Astrocyte (in vitro differentiated cells and primary cell): ENCODE data around the gene DCTN5. TPM values are rescaled to one million over a fixed set of nuclear protein-coding genes. Genes with fewer than 3 reads are reported as not detected.
"Not testable (repeated sequence)": the region's sequence is repeated elsewhere in the genome, so short reads cannot be mapped to it uniquely, and the experiment has no call there.

ENCODE experiments used
- DNase-seq: peaks from one replicate; pipeline ENCODE4 v3.0.0-alpha.2; 2010; ENCODE audit warnings: low read depth
- FAIRE-seq: peaks from 2 replicates; lab custom pipeline; 2011; peaks lifted over from hg19 to GRCh38; lab: Jason Lieb, UNC
- H2AFZ ChIP-seq: 2 replicates; pipeline ENCODE4 v1.6.0; 2012; ENCODE audit warnings: low read depth, low read length, inconsistent platforms
- H3K27ac ChIP-seq: 2 replicates; pipeline ENCODE4 v1.5.1; 2011; ENCODE audit warnings: low read depth, low read length, inconsistent platforms
- H3K27me3 ChIP-seq: 2 replicates; pipeline ENCODE4 v1.6.0; 2011; ENCODE audit warnings: low read length, inconsistent platforms; ENCODE audit not compliant: insufficient read depth
- H3K36me3 ChIP-seq: 2 replicates; pipeline ENCODE4 v1.5.1; 2011; ENCODE audit warnings: low read length, inconsistent platforms; ENCODE audit not compliant: insufficient read depth
- H3K4me1 ChIP-seq: 2 replicates; pipeline ENCODE4 v1.5.1; 2011; ENCODE audit warnings: low read length, inconsistent platforms; ENCODE audit not compliant: insufficient read depth
- H3K4me2 ChIP-seq: 2 replicates; pipeline ENCODE4 v1.6.0; 2012; ENCODE audit warnings: low read length, inconsistent platforms
- H3K4me3 ChIP-seq: 2 replicates; pipeline ENCODE4 v1.5.1; 2011; ENCODE audit warnings: low read depth, mild to moderate bottlenecking, low read length, inconsistent platforms; ENCODE audit not compliant: insufficient read depth
- H3K79me2 ChIP-seq: 2 replicates; pipeline ENCODE4 v1.6.0; 2012; ENCODE audit warnings: mild to moderate bottlenecking, low read length, inconsistent platforms; ENCODE audit not compliant: insufficient read depth
- H3K9ac ChIP-seq: 2 replicates; pipeline ENCODE4 v1.6.0; 2012; ENCODE audit warnings: mild to moderate bottlenecking, low read length, inconsistent platforms
- H3K9me3 ChIP-seq: 2 replicates; pipeline ENCODE4 v1.5.1; 2012; ENCODE audit warnings: low read depth, mild to moderate bottlenecking, low read length, inconsistent platforms; ENCODE audit not compliant: insufficient read depth
- H4K20me1 ChIP-seq: 2 replicates; pipeline ENCODE4 v1.6.0; 2012; ENCODE audit warnings: low read length, inconsistent platforms; ENCODE audit not compliant: insufficient read depth
- H3K27ac Mint-ChIP-seq: one replicate; pipeline ENCODE4 v1.8.0; 2021; ENCODE audit warnings: mild to moderate bottlenecking, mixed read lengths; ENCODE audit not compliant: unreplicated experiment
- H3K27me3 Mint-ChIP-seq: one replicate; pipeline ENCODE4 v1.8.0; 2021; ENCODE audit warnings: low read depth, mixed read lengths; ENCODE audit not compliant: unreplicated experiment
- H3K36me3 Mint-ChIP-seq: one replicate; pipeline ENCODE4 v1.8.0; 2021; ENCODE audit warnings: low read depth, mixed read lengths; ENCODE audit not compliant: unreplicated experiment
- H3K4me1 Mint-ChIP-seq: one replicate; pipeline ENCODE4 v1.8.0; 2021; ENCODE audit warnings: low read depth, mixed read lengths; ENCODE audit not compliant: unreplicated experiment
- H3K4me3 Mint-ChIP-seq: one replicate; pipeline ENCODE4 v1.8.0; 2021; ENCODE audit warnings: mild to moderate bottlenecking, moderate library complexity, mixed read lengths; ENCODE audit not compliant: unreplicated experiment
- H3K9me3 Mint-ChIP-seq: one replicate; pipeline ENCODE4 v1.8.0; 2021; ENCODE audit warnings: mild to moderate bottlenecking, mixed read lengths; ENCODE audit not compliant: unreplicated experiment
- CTCF ChIP-seq: IDR thresholded peaks from 2 replicates; pipeline ENCODE4 v1.5.1; 2011; ENCODE audit warnings: low read depth, mild to moderate bottlenecking, inconsistent platforms, low read length, moderate library complexity; ENCODE audit not compliant: insufficient read depth
- EZH2 ChIP-seq: IDR thresholded peaks from 2 replicates; pipeline ENCODE4 v1.6.1; 2012; ENCODE audit warnings: mild to moderate bottlenecking, low read length, inconsistent platforms; ENCODE audit not compliant: insufficient read depth
- total RNA-seq: library from RNA; stranded (reverse); gene quantifications from 2 replicates; pipeline ENCODE4 v1.2.1, GENCODE V29; 2021

DCTN5 gene
- total RNA-seq, 1 donor from 2014 or later, result 117 TPM

- Mint-ChIP-seq H3K27me3 (no peaks in the 10 kb centered on the region), H3K4me3 (no peak overlapping the region)
Measured at GRCh38 chr16:23608194-23608593, 33.1 kb upstream of the DCTN5 start.

GRCh38 chr16:23609929-23610328 is 31.3 kb upstream of the DCTN5 start:
- H3K36me3 ChIP-seq, result peaks cover 8% of the 10 kb centered on the region
- H3K27ac ChIP-seq, result no peak overlapping the region
- H3K9me3 ChIP-seq, result no peaks in the 10 kb centered on the region
- Mint-ChIP-seq H3K4me1 (peaks cover 8% of the 10 kb centered on the region), H3K27ac (no peak overlapping the region), H3K9me3 (no peaks in the 10 kb centered on the region), H3K27me3 (no peaks in the 10 kb centered on the region), H3K36me3 (peaks cover 5% of the 10 kb centered on the region), H3K4me3 (no peak overlapping the region)
- FAIRE-seq (no peak), DNase-seq (no peak)
- no peaks in the 10 kb centered on the region for H4K20me1 ChIP-seq
- H3K27me3 ChIP-seq, result no peaks in the 10 kb centered on the region
- H2AFZ ChIP-seq, result no peak overlapping the region
- no peak for TF ChIP-seq CTCF
- TF ChIP-seq EZH2, result no peak
- no peak overlapping the region for H3K9ac ChIP-seq
- no peaks in the 10 kb centered on the region for H3K79me2 ChIP-seq
- H3K4me2 ChIP-seq, result no peak overlapping the region
- no peak overlapping the region for H3K4me3 ChIP-seq
- H3K4me1 ChIP-seq, result peaks cover 5% of the 10 kb centered on the region

More at GRCh38 chr16:23608194-23608593, 33.1 kb upstream of the DCTN5 start:
- no peaks in the 10 kb centered on the region for H3K9me3 ChIP-seq
- peak overlapping the region; percentile 36 for H3K27ac Mint-ChIP-seq
- H3K27ac ChIP-seq, result no peak overlapping the region
- H3K27me3 ChIP-seq, result no peaks in the 10 kb centered on the region
- TF ChIP-seq CTCF (no peak), EZH2 (no peak)
- no peaks in the 10 kb centered on the region for H4K20me1 ChIP-seq
- H3K9ac ChIP-seq, result no peak overlapping the region
- H3K36me3 Mint-ChIP-seq, result peaks cover 5% of the 10 kb centered on the region
- peaks cover 5% of the 10 kb centered on the region for H3K4me1 ChIP-seq
- peaks cover 8% of the 10 kb centered on the region for H3K4me1 Mint-ChIP-seq
- peaks cover 8% of the 10 kb centered on the region for H3K36me3 ChIP-seq
- DNase-seq (peak; percentile 60), FAIRE-seq (no peak)
- peak overlapping the region; percentile 8 for H2AFZ ChIP-seq
- H3K9me3 Mint-ChIP-seq, result no peaks in the 10 kb centered on the region
- peak overlapping the region; percentile 40 for H3K4me2 ChIP-seq
- no peak overlapping the region for H3K4me3 ChIP-seq
- H3K79me2 ChIP-seq, result no peaks in the 10 kb centered on the region

- not testable (repeated sequence) for H4K20me1 ChIP-seq, FAIRE-seq, H3K9me3 ChIP-seq, H3K27me3 Mint-ChIP-seq, H3K4me1 ChIP-seq, H3K4me1 Mint-ChIP-seq, H3K79me2 ChIP-seq, H3K36me3 Mint-ChIP-seq, H3K4me3 ChIP-seq, H3K27me3 ChIP-seq, H3K4me3 Mint-ChIP-seq, H3K36me3 ChIP-seq, H2AFZ ChIP-seq, H3K27ac Mint-ChIP-seq, H3K27ac ChIP-seq, H3K9me3 Mint-ChIP-seq, DNase-seq, H3K9ac ChIP-seq, H3K4me2 ChIP-seq
Measured at GRCh38 chr16:23610905-23611304, 30.4 kb upstream of the DCTN5 start.
